Body of pancreas (tissue), 4 donors: ENCODE measurements around the gene FGL2.
"Not testable (repeated sequence)": the region's sequence is repeated elsewhere in the genome, so short reads cannot be mapped to it uniquely, and the experiment has no call there.

Experiments
- CTCF ChIP-seq, 7 experiments: fragments of 450-650 bp in 4 of 7; fragments of 200-600 bp in 3 of 7; sonication (generic) in 3 of 7; IDR thresholded peaks; one replicate each; pipeline ENCODE4 v1.5.1; 2016 to 2019; ENCODE audit warnings: antibody characterized with exemption in 7 of 7
- POLR2A ChIP-seq, 3 donors: fragments of 450-650 bp; IDR thresholded peaks; one replicate each; pipeline ENCODE4 v1.6.1; 2016; ENCODE audit warnings: antibody characterized with exemption in 3 of 3, mild to moderate bottlenecking in 2 of 3

- TF ChIP-seq POLR2A, CTCF (IDR thresholded peaks at IDR 0.05): not testable (repeated sequence)
Observed at GRCh38 chr7:77178024-77178423, 21.6 kb downstream of the FGL2 start.
